Measurements from ENCODE around the gene BCAS4.

DNA sequence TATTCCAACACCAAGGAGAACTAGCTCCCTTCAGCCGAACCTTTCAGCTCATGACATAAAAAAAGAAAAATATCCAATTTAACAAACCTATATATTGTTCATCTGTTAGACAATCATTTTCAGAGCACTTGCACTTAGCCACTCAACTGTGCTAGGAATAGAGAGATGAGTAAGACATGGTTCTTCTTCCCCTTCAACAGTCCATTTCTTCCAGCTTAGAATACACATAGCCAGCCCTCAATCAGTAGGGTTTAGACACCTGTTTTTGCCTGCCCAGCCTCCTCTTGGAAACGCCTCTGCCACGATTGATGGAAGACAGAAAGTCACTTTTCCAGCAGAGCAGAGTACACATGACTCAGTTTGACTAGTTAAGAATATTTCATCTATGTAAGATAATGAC, 114.6 kb downstream of the BCAS4 start:
- TF ChIP-seq CTCF (IDR thresholded peaks at IDR 0.05; ENCODE audit: insufficient read depth, low read depth, low read length) (no peak), EZH2 (IDR thresholded peaks at IDR 0.05; ENCODE audit: insufficient read depth, low read length) (no peak)
